Natural killer cell treated with Interleukin-12 subunit alpha and Interleukin-12 subunit beta and Interleukin-15 and Interleukin-18, amount 100 ng/mL, for 72 hours (primary cell): ENCODE data around the gene YIF1A. TPM values are rescaled to one million over a fixed set of nuclear protein-coding genes. Genes with fewer than 3 reads are reported as not detected.
"Not testable (repeated sequence)": the region's sequence is repeated elsewhere in the genome, so short reads cannot be mapped to it uniquely, and the experiment has no call there.

Experiments
- ATAC-seq, 2 donors: fragments of 150-1000 bp; cut with Tn5 transposase in 1 of 2; sonication (Bioruptor Pico), chemical (Tn5 transposase) in 1 of 2; 2 replicates each; pipeline ENCODE4 v1.10.0; 2021
- DNase-seq: peaks from one replicate; pipeline ENCODE4 v3.0.0; 2022; ENCODE audit warnings: low spot score
- H3K27ac Mint-ChIP-seq, 2 donors: 1 replicate in 1 of 2; 2 replicates in 1 of 2; pipeline ENCODE4 v1.8.0; 2022; ENCODE audit warnings: mixed read lengths in 2 of 2, mild to moderate bottlenecking in 1 of 2, moderate library complexity in 1 of 2
- H3K27me3 Mint-ChIP-seq, 2 donors: 1 replicate in 1 of 2; 2 replicates in 1 of 2; pipeline ENCODE4 v1.8.0; 2022; ENCODE audit warnings: mixed read lengths in 2 of 2
- H3K36me3 Mint-ChIP-seq: one replicate; pipeline ENCODE4 v1.8.0; 2022; ENCODE audit warnings: mixed read lengths
- H3K4me1 Mint-ChIP-seq, 2 donors: 1 replicate in 1 of 2; 2 replicates in 1 of 2; pipeline ENCODE4 v1.8.0; 2022; ENCODE audit warnings: low read depth in 2 of 2, mixed read lengths in 2 of 2, mild to moderate bottlenecking in 1 of 2
- H3K4me3 Mint-ChIP-seq: one replicate; pipeline ENCODE4 v1.8.0; 2022; ENCODE audit warnings: mixed read lengths
- H3K9me3 Mint-ChIP-seq: 2 replicates; pipeline ENCODE4 v1.8.0; 2022; ENCODE audit warnings: mixed read lengths
- total RNA-seq, 2 donors: library from RNA; stranded (reverse); gene quantifications; one replicate each; pipeline ENCODE4 v1.2.3, GENCODE V29; 2022

Gene YIF1A
- total RNA-seq, 2 donors from 2014 or later = 62.7 to 76.1 TPM

GRCh38 chr11:66262191-66262590 is 26.8 kb downstream of the YIF1A start:
- Mint-ChIP-seq H3K27ac (no peak overlapping the region), H3K4me1 (peaks cover 12 to 17% of the 10 kb centered on the region in 2 donors), H3K9me3 (no peaks in the 10 kb centered on the region), H3K4me3 (no peak overlapping the region), H3K27me3 (no peaks in the 10 kb centered on the region), H3K36me3 (peaks cover 8% of the 10 kb centered on the region)
- no peak for ATAC-seq
- DNase-seq = no peak

- no peaks in the 10 kb centered on the region for H3K9me3 Mint-ChIP-seq
- H3K27ac Mint-ChIP-seq = no peak overlapping the region
- H3K27me3 Mint-ChIP-seq = no peaks in the 10 kb centered on the region
- peaks cover 8% of the 10 kb centered on the region for H3K36me3 Mint-ChIP-seq
- DNase-seq (no peak), ATAC-seq (no peak)
- no peak overlapping the region for H3K4me3 Mint-ChIP-seq
- H3K4me1 Mint-ChIP-seq = peaks cover 14 to 17% of the 10 kb centered on the region in 2 donors
These were observed 27.4 kb downstream of the YIF1A start for GRCh38 chr11:66261578-66261977.

- no peak for DNase-seq
- Mint-ChIP-seq H3K4me1 (peaks cover 16 to 20% of the 10 kb centered on the region in 2 donors), H3K27ac (no peak overlapping the region), H3K36me3 (peaks cover 8% of the 10 kb centered on the region), H3K9me3 (no peaks in the 10 kb centered on the region), H3K27me3 (no peaks in the 10 kb centered on the region), H3K4me3 (peak overlapping the region; percentile 93)
- ATAC-seq = no peak
These were observed 29.0 kb downstream of the YIF1A start for GRCh38 chr11:66259956-66260355.

GRCh38 chr11:66259225-66259624 is 29.7 kb downstream of the YIF1A start:
- ATAC-seq = no peak
- Mint-ChIP-seq H3K4me1 (peaks cover 16 to 20% of the 10 kb centered on the region in 2 donors), H3K27ac (peak overlapping the region; percentile 10 to 29), H3K27me3 (no peaks in the 10 kb centered on the region), H3K9me3 (no peaks in the 10 kb centered on the region), H3K36me3 (peaks cover 8% of the 10 kb centered on the region), H3K4me3 (peak overlapping the region; percentile 93)
- no peak for DNase-seq

GRCh38 chr11:66258473-66258893 is 30.5 kb downstream of the YIF1A start:
- H3K36me3 Mint-ChIP-seq = peaks cover 8% of the 10 kb centered on the region
- H3K27ac Mint-ChIP-seq = peak overlapping the region; percentile 10 to 29
- H3K4me1 Mint-ChIP-seq = peaks cover 16 to 20% of the 10 kb centered on the region in 2 donors
- no peaks in the 10 kb centered on the region for H3K9me3 Mint-ChIP-seq
- H3K4me3 Mint-ChIP-seq = peak overlapping the region; percentile 93
- no peak for ATAC-seq
- DNase-seq = no peak
- no peaks in the 10 kb centered on the region for H3K27me3 Mint-ChIP-seq

GRCh38 chr11:66253081-66253480 is 35.9 kb downstream of the YIF1A start:
- not testable (repeated sequence) for H3K4me1 Mint-ChIP-seq, H3K4me3 Mint-ChIP-seq, H3K9me3 Mint-ChIP-seq, H3K36me3 Mint-ChIP-seq, DNase-seq, ATAC-seq, H3K27ac Mint-ChIP-seq, H3K27me3 Mint-ChIP-seq

- H3K4me1 Mint-ChIP-seq = peaks cover 4 to 5% of the 10 kb centered on the region in 2 donors
- no peak overlapping the region for H3K27ac Mint-ChIP-seq
- no peak for ATAC-seq
These were observed 37.1 kb downstream of the YIF1A start for GRCh38 chr11:66251809-66252208.

GRCh38 chr11:66248903-66249302 is 40.0 kb downstream of the YIF1A start:
- H3K9me3 Mint-ChIP-seq = no peaks in the 10 kb centered on the region
- H3K36me3 Mint-ChIP-seq = no peaks in the 10 kb centered on the region
- ATAC-seq = no peak
- H3K4me1 Mint-ChIP-seq = no peaks in the 10 kb centered on the region
- H3K4me3 Mint-ChIP-seq = no peak overlapping the region
- H3K27ac Mint-ChIP-seq = peak overlapping the region in 1 of 2 donors; percentile 34
- DNase-seq = no peak
- no peaks in the 10 kb centered on the region for H3K27me3 Mint-ChIP-seq

More at GRCh38 chr11:66251809-66252208, 37.1 kb downstream of the YIF1A start:
- Mint-ChIP-seq H3K4me3 (no peak overlapping the region), H3K9me3 (no peaks in the 10 kb centered on the region), H3K36me3 (no peaks in the 10 kb centered on the region), H3K27me3 (no peaks in the 10 kb centered on the region)
- no peak for DNase-seq

GRCh38 chr11:66247801-66248200 is 41.1 kb downstream of the YIF1A start:
- H3K27ac Mint-ChIP-seq = no peak overlapping the region
- H3K4me1 Mint-ChIP-seq = no peaks in the 10 kb centered on the region
- no peaks in the 10 kb centered on the region for H3K9me3 Mint-ChIP-seq
- H3K4me3 Mint-ChIP-seq = no peak overlapping the region
- DNase-seq (no peak), ATAC-seq (no peak)
- no peaks in the 10 kb centered on the region for H3K36me3 Mint-ChIP-seq
- no peaks in the 10 kb centered on the region for H3K27me3 Mint-ChIP-seq

GRCh38 chr11:66247295-66247694 is 41.6 kb downstream of the YIF1A start:
- DNase-seq (no peak), ATAC-seq (no peak)
- H3K4me1 Mint-ChIP-seq = no peaks in the 10 kb centered on the region
- peak overlapping the region in 1 of 2 donors; percentile 24 for H3K27ac Mint-ChIP-seq
- no peaks in the 10 kb centered on the region for H3K27me3 Mint-ChIP-seq
- no peaks in the 10 kb centered on the region for H3K36me3 Mint-ChIP-seq
- H3K4me3 Mint-ChIP-seq = no peak overlapping the region
- H3K9me3 Mint-ChIP-seq = no peaks in the 10 kb centered on the region

- DNase-seq (no peak), ATAC-seq (no peak)
- no peaks in the 10 kb centered on the region for H3K36me3 Mint-ChIP-seq
These were observed 45.0 kb downstream of the YIF1A start for GRCh38 chr11:66243782-66244535.

GRCh38 chr11:66242095-66242765 is 46.7 kb downstream of the YIF1A start:
- Mint-ChIP-seq H3K27ac (no peak overlapping the region), H3K4me3 (no peak overlapping the region)

More at GRCh38 chr11:66243782-66244535, 45.0 kb downstream of the YIF1A start:
- no peaks in the 10 kb centered on the region for H3K4me1 Mint-ChIP-seq
- no peak overlapping the region for H3K4me3 Mint-ChIP-seq
- H3K9me3 Mint-ChIP-seq = no peaks in the 10 kb centered on the region
- H3K27me3 Mint-ChIP-seq = no peaks in the 10 kb centered on the region
- H3K27ac Mint-ChIP-seq = no peak overlapping the region

GRCh38 chr11:66240781-66241136 is 48.2 kb downstream of the YIF1A start:
- no peak overlapping the region for H3K4me3 Mint-ChIP-seq
- no peak overlapping the region for H3K27ac Mint-ChIP-seq
- peaks cover 7 to 16% of the 10 kb centered on the region in 2 donors for H3K4me1 Mint-ChIP-seq
- no peak for DNase-seq
- ATAC-seq = no peak
- H3K36me3 Mint-ChIP-seq = no peaks in the 10 kb centered on the region
- no peaks in the 10 kb centered on the region for H3K9me3 Mint-ChIP-seq
- no peaks in the 10 kb centered on the region for H3K27me3 Mint-ChIP-seq

More at GRCh38 chr11:66242095-66242765, 46.7 kb downstream of the YIF1A start:
- H3K4me1 Mint-ChIP-seq = peaks cover 6 to 12% of the 10 kb centered on the region in 2 donors
- no peak for DNase-seq
- no peak for ATAC-seq
- no peaks in the 10 kb centered on the region for H3K27me3 Mint-ChIP-seq
- no peaks in the 10 kb centered on the region for H3K9me3 Mint-ChIP-seq
- H3K36me3 Mint-ChIP-seq = no peaks in the 10 kb centered on the region

GRCh38 chr11:66239998-66240780 is 48.8 kb downstream of the YIF1A start:
- peaks cover 7 to 21% of the 10 kb centered on the region in 2 donors for H3K4me1 Mint-ChIP-seq
- no peaks in the 10 kb centered on the region for H3K27me3 Mint-ChIP-seq
- H3K36me3 Mint-ChIP-seq = no peaks in the 10 kb centered on the region
- no peaks in the 10 kb centered on the region for H3K9me3 Mint-ChIP-seq
- DNase-seq (no peak), ATAC-seq (no peak)
- no peak overlapping the region for H3K4me3 Mint-ChIP-seq
- no peak overlapping the region for H3K27ac Mint-ChIP-seq
